ENCODE results near the gene RAB4B.
"Not testable (repeated sequence)": the region's sequence is repeated elsewhere in the genome, so short reads cannot be mapped to it uniquely, and the experiment has no call there.

Gene RAB4B

GRCh38 chr19:40777937-40778705, at the start of gene RAB4B:
RAB4B (plus strand) TSS chr19:40778247; CDS start chr19:40778376, 129 bp downstream.
- peak within 1 kb of the TSS; percentile 70 for H3K4me3 ChIP-seq (ENCODE audit: low read depth, low read length)
- peak; percentile 99 for DNase-seq (ENCODE audit: low read depth)
- no peak for TF ChIP-seq CTCF (IDR thresholded peaks at IDR 0.05; ENCODE audit: low read depth, low read length, missing control alignments)

- not testable (repeated sequence) for H3K4me3 ChIP-seq (ENCODE audit: low read depth, low read length); DNase-seq (ENCODE audit: low read depth)
Observed at GRCh38 chr19:40730065-40730464, 48.0 kb upstream of the RAB4B start.

GRCh38 chr19:40732304-40732703, 45.7 kb upstream of the RAB4B start:
- not testable (repeated sequence) for DNase-seq (ENCODE audit: low read depth); H3K4me3 ChIP-seq (ENCODE audit: low read depth, low read length)

- no peak overlapping the region for H3K4me3 ChIP-seq (ENCODE audit: low read depth, low read length)
- no peak for TF ChIP-seq CTCF (IDR thresholded peaks at IDR 0.05; ENCODE audit: low read depth, low read length, missing control alignments)
- no peak for DNase-seq (ENCODE audit: low read depth)
Observed at GRCh38 chr19:40733149-40733548, 44.9 kb upstream of the RAB4B start.

GRCh38 chr19:40735013-40735771, 42.9 kb upstream of the RAB4B start:
- no peak overlapping the region for H3K4me3 ChIP-seq (ENCODE audit: low read depth, low read length)
- no peak for DNase-seq (ENCODE audit: low read depth)
- no peak for TF ChIP-seq CTCF (IDR thresholded peaks at IDR 0.05; ENCODE audit: low read depth, low read length, missing control alignments)

- DNase-seq (ENCODE audit: low read depth), result no peak
- no peak overlapping the region for H3K4me3 ChIP-seq (ENCODE audit: low read depth, low read length)
- no peak for TF ChIP-seq CTCF (IDR thresholded peaks at IDR 0.05; ENCODE audit: low read depth, low read length, missing control alignments)
Observed at GRCh38 chr19:40736661-40737060, 41.4 kb upstream of the RAB4B start.

- no peak for TF ChIP-seq CTCF (IDR thresholded peaks at IDR 0.05; ENCODE audit: low read depth, low read length, missing control alignments)
- H3K4me3 ChIP-seq (ENCODE audit: low read depth, low read length), result no peak overlapping the region
- DNase-seq (ENCODE audit: low read depth), result no peak
Observed at GRCh38 chr19:40737102-40737644, 40.9 kb upstream of the RAB4B start.
